ENCODE data around the gene RIPK4.
"Not testable (repeated sequence)": the region's sequence is repeated elsewhere in the genome, so short reads cannot be mapped to it uniquely, and the experiment has no call there.

RIPK4 gene

DNA sequence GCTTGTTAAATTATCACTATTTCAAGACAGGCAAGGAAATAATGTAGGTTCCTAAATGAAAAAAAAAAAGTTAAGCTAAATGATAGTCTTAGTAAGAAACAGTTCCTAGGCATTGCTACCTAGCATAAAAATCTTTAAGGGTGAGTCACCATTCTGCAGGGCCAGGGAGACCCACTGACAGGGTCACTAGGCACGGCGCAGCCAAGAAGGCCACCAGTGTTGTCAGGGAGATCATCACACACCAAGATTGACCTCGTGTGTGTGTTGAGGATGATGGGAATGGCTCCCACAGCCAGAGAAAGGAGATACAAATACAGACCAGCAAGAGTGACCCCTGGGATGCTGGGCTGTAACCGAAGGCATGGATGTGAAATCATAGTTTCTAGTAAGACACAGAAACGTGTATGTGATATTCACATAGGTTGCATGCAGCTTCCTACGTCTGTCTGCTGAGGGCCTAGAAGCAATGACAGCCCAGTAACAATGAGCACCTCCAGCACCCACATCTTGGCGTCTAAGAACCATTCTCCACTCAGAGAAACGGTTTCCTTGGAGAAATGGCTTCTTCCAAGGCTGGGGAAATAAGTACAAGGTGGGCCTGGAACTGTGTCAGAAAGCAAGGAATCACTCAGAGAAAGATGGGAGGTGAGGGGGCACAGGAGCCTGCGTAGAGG lies 29.1 kb downstream of the RIPK4 start:
- DNase-seq = no peak

DNA sequence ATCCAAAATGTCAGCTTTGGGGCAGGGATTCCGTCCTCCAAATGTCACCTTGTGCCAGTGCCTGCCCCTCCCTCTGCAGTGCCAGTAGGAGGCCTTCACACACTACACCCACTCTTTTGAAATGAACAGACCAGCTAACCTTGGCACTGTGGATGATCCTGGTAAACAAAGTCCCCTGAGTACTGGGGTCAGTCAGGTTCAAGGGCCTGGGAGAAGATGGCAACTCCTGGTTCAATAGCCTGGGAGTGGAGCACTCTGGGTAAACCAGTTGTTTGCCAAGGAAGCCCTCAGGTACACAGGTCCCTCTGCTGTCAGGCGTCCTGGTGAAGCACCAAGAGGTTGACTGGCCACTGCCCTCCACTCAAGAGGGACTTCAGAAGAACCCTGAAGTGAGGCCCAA lies 30.4 kb downstream of the RIPK4 start:
- no peak for DNase-seq

DNA sequence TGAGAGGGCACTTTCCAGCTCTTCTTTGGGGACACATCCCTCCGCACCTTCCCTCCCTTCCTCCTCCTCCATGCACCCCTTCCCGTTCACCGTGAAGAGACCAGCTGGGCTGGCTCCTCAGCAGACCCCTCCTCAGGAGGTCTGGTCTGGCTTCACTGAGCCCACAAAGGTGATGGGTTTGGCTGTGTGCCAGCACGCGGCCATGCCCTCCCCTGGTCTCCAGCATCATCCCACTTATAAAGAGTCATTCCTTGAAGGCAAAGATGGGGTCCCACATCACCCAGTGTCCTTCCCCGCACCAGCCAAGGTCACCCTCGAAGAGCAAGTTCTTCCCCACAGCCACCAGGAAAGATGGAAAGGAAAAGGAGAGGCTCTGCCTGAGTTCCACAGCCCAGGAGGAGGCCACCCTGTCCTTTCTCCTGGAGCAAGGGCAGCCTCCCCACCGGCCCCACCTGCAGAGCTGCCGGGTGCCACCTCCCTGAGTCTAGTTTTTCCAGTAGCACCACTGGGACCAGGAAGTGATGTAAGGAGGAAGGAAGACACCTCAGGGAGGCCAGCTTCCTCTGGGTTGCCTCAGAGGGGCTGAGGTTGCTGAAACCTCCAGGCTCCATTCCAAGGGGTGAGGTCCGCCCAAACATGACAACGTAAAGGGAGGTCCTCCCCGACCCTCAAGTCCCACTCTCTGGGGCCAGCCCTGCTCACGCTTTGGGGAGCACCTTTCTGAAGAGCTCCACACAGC lies 32.7 kb downstream of the RIPK4 start:
- DNase-seq = no peak

DNA sequence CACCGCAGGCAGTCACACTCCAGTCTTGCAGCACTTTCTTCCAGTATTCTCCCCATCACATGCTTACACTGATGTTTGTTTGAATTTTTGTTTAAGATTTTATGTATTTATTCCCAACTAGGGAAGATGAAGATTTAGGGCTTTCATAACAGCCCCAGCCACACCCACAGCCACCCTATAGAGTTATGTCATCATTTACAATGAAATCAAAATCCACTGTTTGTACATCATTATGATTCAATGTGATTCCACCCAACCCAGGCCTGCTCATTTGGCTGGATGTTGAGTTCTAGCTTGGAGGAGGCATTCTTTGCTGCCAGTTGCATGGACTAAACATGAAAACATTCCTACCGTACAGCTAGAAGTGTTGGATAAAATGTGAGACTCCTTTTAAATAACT lies 35.8 kb downstream of the RIPK4 start:
- no peak for DNase-seq

DNA sequence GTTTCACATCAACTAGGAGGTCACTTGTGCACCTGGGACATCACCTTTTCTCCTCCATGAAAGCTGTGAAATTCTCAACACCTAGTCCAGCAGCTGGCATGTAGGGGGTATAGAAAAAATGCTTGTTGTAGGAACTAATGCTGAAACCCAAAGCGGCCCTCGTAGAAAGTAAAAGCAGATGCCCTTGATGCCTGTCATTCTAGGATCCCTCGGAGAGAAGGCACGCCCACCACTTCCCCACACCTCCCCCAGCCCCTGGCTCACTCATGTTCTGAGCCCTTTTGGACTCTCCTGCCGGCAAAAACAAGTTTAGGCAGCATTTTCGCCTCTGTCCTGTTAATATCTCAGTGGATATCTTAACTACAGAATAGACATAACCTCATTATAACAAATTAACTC lies 36.5 kb downstream of the RIPK4 start:
- no peak for DNase-seq

DNA sequence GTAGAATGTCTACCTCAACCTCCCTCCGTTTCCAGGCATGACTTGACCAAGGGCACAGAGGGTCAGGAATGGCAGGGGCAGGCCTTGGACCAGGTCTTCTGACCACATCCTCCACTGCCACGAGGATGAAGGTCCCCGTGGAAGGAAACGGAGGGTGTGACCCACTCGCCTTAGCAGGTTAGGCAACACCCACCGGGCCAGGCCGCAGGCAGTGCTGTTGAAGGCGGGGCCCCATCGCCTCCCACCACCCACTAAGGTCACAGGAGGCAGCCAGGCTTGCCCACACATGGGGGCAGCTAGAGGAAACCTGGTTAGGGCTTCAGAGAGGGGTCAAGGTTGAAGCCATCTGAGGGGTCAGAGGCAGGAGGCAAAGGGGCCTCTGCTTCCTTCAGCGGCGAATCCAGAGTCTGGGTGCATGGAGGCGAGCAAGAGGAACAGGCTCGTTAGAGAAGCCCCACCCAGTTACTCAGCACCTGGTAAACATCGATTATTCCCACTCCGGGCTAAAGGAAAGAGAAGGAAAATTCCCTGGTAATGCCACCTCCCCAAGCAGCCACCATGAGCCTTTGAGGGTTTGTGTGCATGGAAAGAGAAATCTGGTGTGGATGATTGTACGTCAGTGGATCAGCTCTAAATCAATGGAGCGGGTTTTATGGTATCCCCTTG lies 37.0 kb downstream of the RIPK4 start:
- no peak for DNase-seq

DNA sequence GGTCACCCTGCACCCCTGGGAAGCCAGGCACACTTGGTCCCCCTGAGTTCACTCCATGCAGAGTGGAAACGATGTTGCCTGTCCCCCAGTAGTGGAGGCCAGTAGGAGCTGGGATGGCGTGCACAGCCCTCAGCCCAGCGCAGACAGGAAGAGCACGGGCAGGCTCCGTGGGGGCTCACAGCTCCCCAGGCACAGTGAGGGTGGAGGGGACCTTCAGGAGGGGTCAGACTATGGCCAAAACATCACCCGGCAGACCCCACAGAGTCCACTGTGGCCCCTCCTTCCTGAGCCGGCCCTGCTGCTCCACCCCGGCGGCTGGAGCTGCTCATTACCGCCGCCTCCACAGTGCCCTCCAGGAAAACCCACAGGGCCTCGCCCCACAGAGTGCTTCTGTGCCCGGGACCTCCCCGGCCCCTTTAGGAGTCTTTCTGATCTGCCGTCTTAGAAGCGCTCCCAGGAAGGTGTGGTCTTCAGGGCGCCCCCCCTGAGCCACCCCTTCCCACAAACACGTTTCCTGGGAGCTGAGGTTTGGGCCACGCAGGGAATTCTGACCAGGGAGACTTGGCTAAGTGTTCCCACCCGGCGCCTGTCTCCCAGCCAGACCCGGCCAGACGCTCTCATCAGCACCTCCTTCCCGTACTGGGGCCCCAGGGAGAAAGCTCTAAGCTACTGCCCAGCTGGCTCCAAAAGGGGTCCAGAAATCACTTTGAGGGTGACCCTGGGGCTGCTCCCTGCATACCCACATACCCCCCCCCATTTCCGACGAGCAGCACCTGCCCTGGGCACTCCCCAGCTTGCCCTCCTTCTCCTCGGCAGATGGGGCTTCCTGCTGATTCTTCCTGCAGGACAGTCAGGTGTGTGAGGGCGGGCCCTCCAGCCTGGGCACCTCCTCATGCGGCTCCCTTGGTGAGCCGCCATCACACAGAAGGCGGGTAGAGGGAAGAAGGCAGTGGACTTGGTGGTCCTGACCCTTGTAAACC lies 38.8 kb downstream of the RIPK4 start:
- DNase-seq = no peak

DNA sequence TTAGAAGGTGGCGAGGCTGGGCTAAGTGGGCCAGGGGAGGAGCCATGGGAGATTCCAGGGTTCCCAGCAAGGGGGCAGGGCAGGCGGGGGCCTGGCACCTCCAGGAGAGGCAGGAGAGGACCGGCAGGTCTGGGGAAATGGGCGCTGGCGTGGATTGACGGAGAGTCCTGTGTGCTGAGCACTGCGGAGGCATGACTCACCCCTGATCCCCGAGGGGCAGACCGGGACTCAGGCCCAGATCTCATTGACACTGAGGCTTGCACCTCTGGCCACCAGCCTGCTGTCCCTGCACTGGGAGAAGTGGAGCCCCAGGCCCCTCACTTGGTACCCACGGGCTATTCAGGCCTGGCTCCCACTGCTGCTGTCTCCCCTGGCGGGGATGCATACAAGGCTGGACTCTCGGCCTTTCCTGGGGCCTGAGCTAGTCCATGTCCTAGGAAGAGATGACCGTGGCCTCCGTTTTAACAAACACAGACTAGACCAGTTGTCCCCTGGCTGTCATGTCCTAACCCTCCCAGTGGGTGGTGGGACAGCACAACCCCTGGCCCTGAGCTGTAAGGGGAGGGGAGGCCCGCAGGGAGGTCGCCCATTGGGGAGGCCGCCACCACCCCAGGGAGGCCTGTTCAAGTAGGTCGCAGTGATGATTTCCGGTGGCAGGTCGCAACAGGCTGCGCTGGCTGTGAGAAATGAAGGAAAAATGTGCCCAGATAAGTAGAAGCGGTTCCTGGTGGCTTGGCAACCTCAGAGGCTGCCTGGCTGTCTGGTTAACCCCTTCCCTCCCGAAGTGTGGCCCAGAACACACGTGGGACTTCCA lies 39.7 kb downstream of the RIPK4 start:
- DNase-seq = peak; percentile 28

DNA sequence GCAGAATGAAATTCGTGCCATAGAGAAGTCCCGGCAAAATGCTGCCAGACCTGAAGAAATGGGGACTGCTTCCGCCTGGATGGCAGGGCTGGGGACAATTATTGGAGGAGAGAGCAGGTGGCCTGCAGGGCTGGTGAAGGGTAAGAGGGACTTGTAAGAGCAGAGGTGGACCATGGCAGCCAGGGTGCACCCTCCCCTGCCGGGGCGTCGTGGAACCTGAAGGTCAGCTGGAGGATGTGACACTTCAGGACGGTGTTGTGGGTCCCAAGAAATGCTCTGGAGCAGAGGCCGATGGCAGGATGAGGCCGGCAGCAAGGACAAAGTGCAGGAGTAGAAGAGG lies 40.3 kb downstream of the RIPK4 start:
- DNase-seq = no peak

DNA sequence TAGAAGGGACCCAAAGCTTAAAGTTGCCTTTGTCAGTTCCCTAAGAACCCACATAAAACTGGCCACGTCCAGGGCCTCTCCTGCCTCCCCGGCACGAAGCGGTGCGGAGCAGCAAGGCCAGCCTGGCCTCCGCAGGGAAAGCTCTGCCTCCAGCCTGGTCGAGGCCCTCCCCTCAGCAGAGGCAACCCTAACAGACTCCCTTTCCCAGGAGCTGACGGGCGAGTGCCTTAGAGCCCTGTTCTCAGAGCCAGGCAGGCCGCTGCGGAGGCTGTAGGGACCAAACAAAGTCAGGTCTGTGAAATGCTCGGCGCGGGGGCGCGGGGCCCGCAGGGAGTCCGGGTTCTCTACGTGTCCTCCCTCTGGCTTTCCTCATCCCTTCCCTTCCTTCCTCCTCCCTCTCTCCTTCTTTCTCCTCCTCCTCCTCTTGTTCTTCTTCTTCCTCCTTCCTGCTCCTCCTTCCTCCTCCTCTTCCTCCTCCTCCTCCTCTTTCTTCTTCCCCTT lies 40.7 kb downstream of the RIPK4 start:
- no peak for DNase-seq

DNA sequence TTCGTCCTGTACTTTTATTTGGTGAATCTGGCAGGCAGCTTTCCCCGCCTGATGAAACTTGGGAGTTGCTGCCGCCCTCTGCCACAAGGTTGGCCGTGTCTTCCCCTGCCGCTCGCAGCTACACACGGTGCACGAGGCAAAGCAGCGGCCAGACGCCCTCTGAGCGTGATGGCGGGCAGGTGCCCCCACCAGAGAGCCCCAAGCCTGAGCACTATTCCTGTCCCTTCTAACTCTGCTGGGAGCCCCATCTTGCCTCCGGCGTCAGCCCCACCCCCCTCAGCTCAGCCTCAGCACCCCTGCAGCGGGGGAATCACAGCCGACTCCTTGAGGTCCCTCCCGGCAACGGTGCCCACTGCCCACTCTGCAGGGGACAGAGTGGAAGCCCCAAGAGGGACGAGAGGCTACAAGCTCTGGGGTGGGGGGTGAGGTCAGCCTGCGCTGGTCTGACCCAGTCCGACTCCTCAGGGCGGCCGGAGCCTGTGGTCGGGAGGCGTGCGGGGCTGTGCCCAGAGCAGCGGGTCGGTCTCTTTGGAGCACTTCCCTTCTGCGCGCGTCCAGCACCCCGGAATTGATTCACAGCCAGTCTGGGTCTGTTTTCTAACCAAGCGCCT lies 41.3 kb downstream of the RIPK4 start:
- peak; percentile 53 for DNase-seq

DNA sequence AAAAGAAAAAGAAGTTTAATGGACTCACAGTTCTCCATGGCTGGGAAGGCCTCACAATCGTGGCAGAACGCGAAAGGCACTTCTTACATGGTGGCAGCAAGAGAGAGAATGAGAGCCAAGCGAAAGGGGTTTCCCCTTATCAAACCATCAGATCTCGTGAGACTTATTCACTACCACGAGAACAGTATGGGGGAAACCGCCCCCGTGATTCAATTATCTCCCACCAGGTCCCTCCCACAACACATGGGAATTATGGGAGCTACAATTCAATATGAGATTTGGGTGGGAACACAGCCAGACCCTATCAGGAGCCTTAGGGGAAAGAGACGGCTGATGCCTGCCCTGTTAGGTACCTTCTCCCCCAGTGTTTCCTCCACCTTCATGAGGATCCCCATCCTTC lies 43.0 kb downstream of the RIPK4 start:
- DNase-seq = not testable (repeated sequence)

DNA sequence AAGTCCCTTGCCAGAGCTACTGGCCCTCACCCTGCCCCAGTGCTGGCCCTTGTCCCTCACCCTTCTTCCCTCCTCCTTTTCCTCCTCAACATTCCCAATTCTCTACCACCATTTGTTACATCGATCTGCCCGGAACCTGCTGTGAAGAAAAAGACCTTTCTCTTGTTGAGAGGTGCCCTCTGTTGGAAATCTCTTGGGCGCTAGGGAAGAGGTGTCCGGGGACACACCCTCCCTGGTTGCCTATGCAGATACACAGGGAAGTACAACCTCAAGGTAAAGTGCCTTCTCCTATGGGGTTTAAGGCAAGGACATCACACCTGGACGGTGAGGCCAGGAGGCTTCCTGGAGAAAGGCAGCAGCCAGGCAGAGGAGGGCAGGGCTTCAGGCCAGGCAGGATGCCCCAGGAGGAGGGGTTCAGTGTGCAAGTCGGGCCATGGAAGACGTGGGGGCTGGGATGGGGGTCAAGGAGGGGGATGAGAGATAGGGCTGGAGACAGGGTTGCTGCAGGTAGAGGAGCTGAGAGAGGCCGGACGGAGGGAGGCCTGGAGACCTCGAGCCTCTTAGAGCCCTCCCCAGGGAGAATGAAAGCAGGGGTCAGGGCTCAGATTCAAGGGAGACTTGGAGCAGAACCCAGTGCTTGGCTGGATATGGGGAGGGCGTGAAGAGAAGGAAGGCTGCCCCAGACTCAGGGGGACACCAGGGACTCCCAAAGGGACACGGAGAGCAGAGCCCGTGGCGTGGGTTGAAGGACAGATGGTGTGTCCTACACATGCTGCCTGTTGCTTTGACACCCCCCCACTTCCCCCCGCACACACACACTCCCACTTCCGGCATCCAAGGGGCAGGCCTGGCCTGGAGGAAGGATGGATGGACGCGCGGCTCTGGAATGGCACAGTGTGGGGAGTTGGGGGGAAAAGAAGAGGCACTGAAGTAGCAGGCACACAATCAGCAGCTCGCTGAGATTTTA lies 44.5 kb downstream of the RIPK4 start:
- no peak for DNase-seq

DNA sequence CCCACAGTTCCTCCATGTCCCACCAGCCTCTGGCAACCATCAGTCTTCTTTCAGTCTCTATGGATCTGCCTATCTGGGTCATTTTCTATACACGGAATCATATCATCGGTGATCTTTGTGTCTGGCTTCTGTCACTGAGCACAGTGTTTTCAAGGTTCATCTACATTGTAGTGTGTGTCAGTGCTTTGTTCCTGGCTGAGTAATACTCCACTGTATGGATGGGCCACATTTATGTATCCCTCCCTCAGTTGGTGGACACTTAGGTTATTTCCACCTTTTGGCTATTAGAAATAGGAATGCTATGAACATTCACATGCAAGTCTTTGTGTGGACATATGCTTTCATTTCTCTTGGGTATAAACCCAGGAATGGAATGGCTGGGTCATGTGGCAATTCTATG lies 46.6 kb downstream of the RIPK4 start:
- no peak for DNase-seq

DNA sequence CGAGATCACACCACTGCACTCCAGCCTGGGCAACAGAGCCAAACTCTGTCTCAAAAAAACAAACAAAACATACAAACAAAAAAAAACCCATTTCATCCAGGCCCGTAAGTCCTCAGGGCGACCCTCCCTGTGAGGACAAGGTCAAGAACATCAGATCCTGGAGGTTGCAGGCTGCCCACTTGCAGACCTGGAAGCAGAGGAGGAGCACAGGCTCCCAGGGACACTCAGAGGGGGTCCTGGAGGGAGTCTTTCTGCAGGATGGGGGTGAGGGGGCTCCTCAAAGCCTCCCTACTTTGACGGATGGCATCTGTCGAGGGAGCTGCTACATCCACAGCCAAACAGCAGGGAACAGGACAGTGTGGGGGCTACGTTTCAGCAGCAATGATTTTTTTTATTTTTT lies 47.2 kb downstream of the RIPK4 start:
- no peak for DNase-seq

DNA sequence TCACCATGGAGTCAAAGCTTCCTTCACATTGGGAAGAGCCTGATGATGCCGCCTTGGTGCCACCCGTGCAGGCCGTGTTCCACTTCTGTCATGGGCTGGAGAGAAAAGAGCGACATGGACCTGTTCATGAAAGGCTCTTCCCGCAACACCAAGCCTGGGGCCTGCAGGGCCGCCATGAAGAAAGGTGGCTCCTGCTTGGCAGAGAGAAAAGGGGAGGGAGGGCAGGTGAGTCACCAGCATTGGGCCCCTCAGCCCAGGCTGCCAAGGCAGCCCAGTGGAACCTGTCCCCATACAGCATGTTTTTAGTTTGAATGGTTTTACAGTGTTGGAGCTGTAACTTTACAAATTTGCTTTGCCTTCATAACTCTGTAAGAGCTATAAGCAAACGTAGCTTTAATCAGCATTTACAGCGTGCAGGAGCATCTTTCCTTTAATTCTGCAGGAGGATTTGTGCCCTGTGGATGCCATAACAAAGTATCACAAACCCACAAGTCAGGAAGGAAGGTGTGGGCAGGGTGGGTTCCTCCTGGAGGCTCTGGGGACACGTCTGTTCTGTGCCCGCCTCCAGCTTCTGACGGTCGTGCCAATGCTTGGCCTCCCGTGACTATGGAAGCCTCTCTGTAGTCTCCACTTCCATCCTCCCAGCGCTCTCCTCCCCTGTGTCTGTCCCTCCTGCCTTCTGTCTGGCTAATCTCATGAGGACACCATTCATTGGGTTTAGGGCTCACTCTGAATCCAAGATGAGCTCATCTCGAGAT lies 49.1 kb downstream of the RIPK4 start:
- DNase-seq = no peak

DNA sequence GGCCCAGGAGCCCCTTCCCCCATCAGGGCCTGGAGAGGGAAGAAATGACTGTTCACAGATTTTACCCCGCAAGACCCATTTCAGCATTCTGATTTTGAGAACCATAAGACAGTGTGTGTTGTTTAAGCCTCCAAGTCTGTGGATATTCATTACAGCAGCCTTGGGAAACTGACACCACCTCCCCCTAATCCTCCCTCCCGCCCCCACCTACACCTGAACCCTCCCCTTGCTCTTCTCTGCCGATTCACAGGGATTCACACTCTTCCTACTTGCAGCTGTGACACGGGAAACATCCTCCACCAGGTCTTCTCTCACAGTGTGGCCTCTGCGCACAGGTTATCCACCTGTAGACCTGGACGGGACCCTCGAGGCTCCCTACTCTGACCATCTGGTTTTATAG lies 50.1 kb downstream of the RIPK4 start:
- no peak for DNase-seq

DNA sequence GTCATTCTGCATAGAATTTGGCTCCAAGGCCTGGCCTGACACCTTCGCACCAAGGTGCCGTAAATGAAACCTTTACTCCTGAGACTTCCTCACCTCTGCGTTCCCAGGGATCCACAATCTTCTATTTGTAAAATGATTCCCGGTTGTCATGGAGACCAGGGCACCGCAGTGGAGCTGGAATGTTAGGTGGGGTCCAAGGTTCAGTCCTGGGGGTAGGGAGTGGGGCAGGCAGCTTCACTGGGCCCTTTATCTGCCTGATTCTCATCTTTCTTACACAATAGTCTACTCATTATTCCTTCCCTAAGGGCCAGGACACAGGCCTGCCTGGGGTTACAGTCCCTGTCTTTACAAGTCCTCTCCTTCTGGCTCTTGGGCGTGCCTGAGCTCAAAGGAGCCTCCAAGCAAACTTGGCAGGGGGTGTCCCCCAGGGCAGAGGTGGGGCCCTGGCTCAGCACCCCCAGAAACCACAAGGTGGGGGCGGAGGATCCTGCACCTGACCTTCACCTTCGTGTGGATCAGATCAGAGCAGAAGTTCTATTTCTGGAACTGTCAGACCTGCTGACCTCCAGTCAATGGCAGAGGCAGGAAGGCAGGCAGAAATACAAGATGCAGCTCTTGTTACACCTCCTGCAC lies 51.1 kb downstream of the RIPK4 start:
- DNase-seq = peak; percentile 40

DNA sequence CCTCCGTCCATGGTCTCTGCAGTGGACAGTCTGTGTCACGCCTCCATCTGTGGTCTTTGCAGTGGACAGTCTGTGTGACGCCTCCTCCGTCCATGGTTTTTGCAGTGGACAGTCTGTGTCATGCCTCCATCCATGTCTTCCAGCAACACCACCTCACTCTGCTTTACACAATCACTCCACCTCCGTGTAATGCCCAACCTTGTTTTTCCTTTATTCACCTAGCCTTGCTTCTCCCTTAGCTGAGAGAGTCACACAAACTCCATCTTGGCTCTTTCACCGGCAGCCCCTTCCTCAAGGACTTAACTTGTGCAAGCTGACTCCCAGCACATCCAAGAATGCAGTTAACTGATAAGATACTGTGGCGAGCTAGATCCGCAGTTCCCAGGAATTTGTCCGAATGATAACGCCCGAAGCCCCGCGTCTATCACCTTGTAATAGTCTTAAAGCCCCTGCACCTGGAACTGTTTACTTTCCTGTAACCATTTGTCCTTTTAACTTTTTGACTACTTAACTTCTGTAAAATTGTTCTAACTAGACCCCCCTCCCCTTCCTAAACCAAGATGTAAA lies 52.5 kb downstream of the RIPK4 start:
- DNase-seq = not testable (repeated sequence)

All from eye (tissue), 1 donor.